ENCODE results near the gene ITGA3.

- no peak for TF ChIP-seq EZH2 (IDR thresholded peaks at IDR 0.05; ENCODE audit: borderline replicate concordance, low read depth, low read length, poor library complexity, severe bottlenecking)
- TF ChIP-seq CTCF (conservative IDR thresholded peaks at IDR 0.05; ENCODE audit: low read depth, low read length) = no peak
These were observed 83.4 kb downstream of the ITGA3 start for GRCh38 chr17:50139185-50139783.

Measured in A673 (cell line).